Activated CD4-positive, alpha-beta T cell treated with anti-CD3 and anti-CD28 coated beads for 36 hours (primary cell): Measurements from ENCODE around the gene DNALI1. TPM values are rescaled to one million over a fixed set of nuclear protein-coding genes. Genes with fewer than 3 reads are reported as not detected.
A peak's percentile ranks its signal among the peaks of the same experiment; 100 is the strongest.

Experiments
- ATAC-seq: fragments of 200-7000 bp; cut with Tn5 transposase; one replicate; pipeline ENCODE4 v1.10.0; 2021; ENCODE audit warnings: mild to moderate bottlenecking, moderate library complexity
- CTCF ChIA-PET: fragments of 350-600 bp; sonication (Branson Sonifier 250); formaldehyde crosslinking; loops from one replicate; lab custom pipeline; 2021; ENCODE audit warnings: antibody characterized with exemption; lab: Charles Lee
- POLR2A ChIA-PET: fragments of 350-600 bp; sonication (Branson Sonifier 250); formaldehyde crosslinking; loops from one replicate; lab custom pipeline; 2021; ENCODE audit warnings: antibody characterized with exemption, inconsistent platforms; lab: Charles Lee
- DNase-seq: peaks from one replicate; pipeline ENCODE4 v3.0.0-alpha.2; 2020
- H3K27ac Mint-ChIP-seq: one replicate; pipeline ENCODE4 v1.8.0; 2021; ENCODE audit warnings: mixed read lengths
- H3K27me3 Mint-ChIP-seq: one replicate; pipeline ENCODE4 v1.8.0; 2021; ENCODE audit warnings: mixed read lengths
- H3K36me3 Mint-ChIP-seq: one replicate; pipeline ENCODE4 v1.8.0; 2021; ENCODE audit warnings: low read depth, mixed read lengths
- H3K4me1 Mint-ChIP-seq: one replicate; pipeline ENCODE4 v1.8.0; 2021; ENCODE audit warnings: mixed read lengths
- H3K4me3 Mint-ChIP-seq: one replicate; pipeline ENCODE4 v1.8.0; 2021; ENCODE audit warnings: mild to moderate bottlenecking, moderate library complexity, mixed read lengths
- H3K9me3 Mint-ChIP-seq: one replicate; pipeline ENCODE4 v1.8.0; 2021; ENCODE audit warnings: low read depth, mixed read lengths
- intact Hi-C, 2 experiments: fragments of 100-400 bp; cut with DNase I in 1 of 2; cut with micrococcal nuclease in 1 of 2; formaldehyde crosslinking; loops; one replicate each; pipeline versions ENCODE4 v1.14.2 to v1.15.1; 2022 to 2024; cut with DNase I, micrococcal nuclease
- total RNA-seq, 2 experiments: library from RNA; stranded (reverse); gene quantifications; one replicate each; pipeline ENCODE4 v1.2.3, GENCODE V29; 2021

Gene DNALI1
- total RNA-seq, 2 experiments from 2014 or later: 0.16 TPM; not detected in 1

GRCh38 chr1:37601441-37601840 is 44.7 kb downstream of the DNALI1 start:
- Mint-ChIP-seq H3K9me3 (no peaks in the 10 kb centered on the region), H3K4me3 (no peak overlapping the region), H3K4me1 (peaks cover 6% of the 10 kb centered on the region), H3K27ac (no peak overlapping the region), H3K36me3 (no peaks in the 10 kb centered on the region), H3K27me3 (no peaks in the 10 kb centered on the region)
- ATAC-seq (no peak), DNase-seq (no peak)
- intact Hi-C loops: no loop called here
- POLR2A ChIA-PET: no interaction called here
- CTCF ChIA-PET: interaction anchor here (1.1 to 9.9 kb wide), 5 partner anchors 14 to 78 kb away, joined by 3 to 142 read pairs (median 13); no protein-coding TSS in a partner anchor

- H3K36me3 Mint-ChIP-seq: no peaks in the 10 kb centered on the region
- ATAC-seq: peak; percentile 83
- POLR2A ChIA-PET: interaction anchor here (1.0 kb wide), 1 partner anchor 79 kb away, joined by 5 read pairs; no protein-coding TSS in a partner anchor
These were observed 46.3 kb downstream of the DNALI1 start for GRCh38 chr1:37602750-37603694.

GRCh38 chr1:37605061-37605650 is 48.4 kb downstream of the DNALI1 start:
- intact Hi-C loops: no loop called here
- Mint-ChIP-seq H3K4me3 (no peak overlapping the region), H3K36me3 (no peaks in the 10 kb centered on the region), H3K9me3 (no peaks in the 10 kb centered on the region), H3K4me1 (peaks cover 4% of the 10 kb centered on the region), H3K27me3 (no peaks in the 10 kb centered on the region), H3K27ac (no peak overlapping the region)
- DNase-seq (no peak), ATAC-seq (no peak)
- POLR2A ChIA-PET: no interaction called here
- CTCF ChIA-PET: interaction anchor here (1.5 to 9.9 kb wide), 4 partner anchors 17 to 91 kb away, joined by 3 to 142 read pairs (median 4); partner anchors contain the start of gene MEAF6

More at GRCh38 chr1:37602750-37603694, 46.3 kb downstream of the DNALI1 start:
- CTCF ChIA-PET: interaction anchor here (0.6 to 9.9 kb wide), 24 partner anchors 8 to 341 kb away, joined by 3 to 142 read pairs (median 4); partner anchors contain the start of gene CDCA8
- H3K9me3 Mint-ChIP-seq: no peaks in the 10 kb centered on the region
- intact Hi-C loops: loop anchor here (1.0 kb wide), 1 partner anchor 79 kb away; no protein-coding TSS in a partner anchor
- H3K4me3 Mint-ChIP-seq: no peak overlapping the region
- H3K27ac Mint-ChIP-seq: no peak overlapping the region
- peaks cover 4% of the 10 kb centered on the region for H3K4me1 Mint-ChIP-seq
- H3K27me3 Mint-ChIP-seq: no peaks in the 10 kb centered on the region
- peak; percentile 55 for DNase-seq

GRCh38 chr1:37605806-37606474 is 49.2 kb downstream of the DNALI1 start:
- ChIA-PET POLR2A (no interaction called here), CTCF (interaction anchor here (0.6 to 9.9 kb wide), 3 partner anchors 17 to 342 kb away, joined by 4 to 142 read pairs (median 5); no protein-coding TSS in a partner anchor)
- Mint-ChIP-seq H3K27ac (no peak overlapping the region), H3K9me3 (no peaks in the 10 kb centered on the region), H3K36me3 (no peaks in the 10 kb centered on the region), H3K27me3 (no peaks in the 10 kb centered on the region), H3K4me3 (no peak overlapping the region), H3K4me1 (peaks cover 4% of the 10 kb centered on the region)
- intact Hi-C loops: no loop called here
- DNase-seq (no peak), ATAC-seq (no peak)

- Mint-ChIP-seq H3K4me1 (peaks cover 4% of the 10 kb centered on the region), H3K27me3 (no peaks in the 10 kb centered on the region), H3K36me3 (no peaks in the 10 kb centered on the region), H3K9me3 (no peaks in the 10 kb centered on the region), H3K4me3 (no peak overlapping the region), H3K27ac (no peak overlapping the region)
- ATAC-seq (no peak), DNase-seq (no peak)
- POLR2A ChIA-PET: no interaction called here
- CTCF ChIA-PET: interaction anchor here (0.6 to 9.9 kb wide), 6 partner anchors 16 to 342 kb away, joined by 3 to 142 read pairs (median 4); no protein-coding TSS in a partner anchor
- intact Hi-C loops: no loop called here
These were observed 49.9 kb downstream of the DNALI1 start for GRCh38 chr1:37606481-37607263.

- ChIA-PET POLR2A (no interaction called here), CTCF (interaction anchor here (1.3 to 2.0 kb wide), 3 partner anchors 10 to 17 kb away, joined by 4 to 7 read pairs (median 4); no protein-coding TSS in a partner anchor)
- Mint-ChIP-seq H3K4me3 (no peak overlapping the region), H3K9me3 (no peaks in the 10 kb centered on the region), H3K36me3 (no peaks in the 10 kb centered on the region), H3K4me1 (no peaks in the 10 kb centered on the region), H3K27ac (no peak overlapping the region), H3K27me3 (peaks cover 2% of the 10 kb centered on the region)
- intact Hi-C loops: no loop called here
- DNase-seq (no peak), ATAC-seq (no peak)
These were observed 52.3 kb downstream of the DNALI1 start for GRCh38 chr1:37609002-37609401.

GRCh38 chr1:37609994-37610393 is 53.3 kb downstream of the DNALI1 start:
- no peaks in the 10 kb centered on the region for H3K4me1 Mint-ChIP-seq
- CTCF ChIA-PET: interaction anchor here (1.3 kb wide), 1 partner anchor 16 kb away, joined by 4 read pairs; no protein-coding TSS in a partner anchor
- intact Hi-C loops: no loop called here

GRCh38 chr1:37612186-37612585 is 55.4 kb downstream of the DNALI1 start:
- Mint-ChIP-seq H3K4me1 (no peaks in the 10 kb centered on the region), H3K27me3 (peaks cover 15% of the 10 kb centered on the region), H3K4me3 (no peak overlapping the region), H3K36me3 (no peaks in the 10 kb centered on the region), H3K9me3 (no peaks in the 10 kb centered on the region), H3K27ac (no peak overlapping the region)
- ATAC-seq (no peak), DNase-seq (no peak)
- intact Hi-C loops: no loop called here
- POLR2A ChIA-PET: no interaction called here
- CTCF ChIA-PET: interaction anchor here (0.6 to 1.4 kb wide), 2 partner anchors 10 to 414 kb away, joined by 3 read pairs; no protein-coding TSS in a partner anchor

More at GRCh38 chr1:37609994-37610393, 53.3 kb downstream of the DNALI1 start:
- ATAC-seq: no peak
- H3K27ac Mint-ChIP-seq: no peak overlapping the region
- no peaks in the 10 kb centered on the region for H3K9me3 Mint-ChIP-seq
- H3K27me3 Mint-ChIP-seq: peaks cover 2% of the 10 kb centered on the region
- POLR2A ChIA-PET: no interaction called here
- H3K36me3 Mint-ChIP-seq: no peaks in the 10 kb centered on the region
- DNase-seq: no peak
- no peak overlapping the region for H3K4me3 Mint-ChIP-seq

GRCh38 chr1:37614105-37614504 is 57.4 kb downstream of the DNALI1 start:
- Mint-ChIP-seq H3K36me3 (no peaks in the 10 kb centered on the region), H3K4me1 (no peaks in the 10 kb centered on the region), H3K4me3 (no peak overlapping the region), H3K27me3 (peaks cover 24% of the 10 kb centered on the region), H3K27ac (no peak overlapping the region), H3K9me3 (no peaks in the 10 kb centered on the region)
- ChIA-PET POLR2A (no interaction called here), CTCF (interaction anchor here (1.5 kb wide), 1 partner anchor 11 kb away, joined by 10 read pairs; no protein-coding TSS in a partner anchor)
- DNase-seq (no peak), ATAC-seq (no peak)
- intact Hi-C loops: no loop called here

GRCh38 chr1:37616330-37616729 is 59.6 kb downstream of the DNALI1 start:
- ATAC-seq (no peak), DNase-seq (no peak)
- intact Hi-C loops: no loop called here
- Mint-ChIP-seq H3K9me3 (no peaks in the 10 kb centered on the region), H3K36me3 (no peaks in the 10 kb centered on the region), H3K4me3 (no peak overlapping the region), H3K4me1 (no peaks in the 10 kb centered on the region), H3K27ac (no peak overlapping the region), H3K27me3 (peaks cover 28% of the 10 kb centered on the region)
- ChIA-PET CTCF (no interaction called here), POLR2A (no interaction called here)
